ENCODE results near the gene GNG7.

The GNG7 gene

GRCh38 chr19:2577722-2578335 lies 124.7 kb downstream of the GNG7 start:
- H3K27me3 ChIP-seq (ENCODE audit: low read depth, low read length), result no peaks in the 10 kb centered on the region; the same call in 1 of the 2 replicates
- no peaks in the 10 kb centered on the region for H3K4me1 ChIP-seq (ENCODE audit: low read length)
- no peak overlapping the region for H3K27ac ChIP-seq (ENCODE audit: low read length)
- no peak overlapping the region for H2AFZ ChIP-seq (ENCODE audit: low read depth, low read length)
- no peak overlapping the region for H3K4me3 ChIP-seq (ENCODE audit: low read length)
- no peak overlapping the region for H3K9ac ChIP-seq (ENCODE audit: low read length)
- H3K36me3 ChIP-seq (replicated peaks; ENCODE audit: low read depth, low read length), result peaks cover 3% of the 10 kb centered on the region
- TF ChIP-seq EZH2phosphoT487 (IDR thresholded peaks at IDR 0.05; ENCODE audit: low read depth) (no peak), CTCF (IDR thresholded peaks at IDR 0.05; ENCODE audit: low read depth, low read length) (no peak)
- H3K79me2 ChIP-seq (ENCODE audit: low read length), result no peaks in the 10 kb centered on the region
- no peak overlapping the region for H3K4me2 ChIP-seq (ENCODE audit: low read length)
- H4K20me1 ChIP-seq (ENCODE audit: insufficient read depth, low read length), result no peaks in the 10 kb centered on the region
- H3K9me3 ChIP-seq (ENCODE audit: insufficient read depth, low read length), result peaks cover 8% of the 10 kb centered on the region

GRCh38 chr19:2575734-2576481 lies 126.6 kb downstream of the GNG7 start:
- Histone ChIP-seq H3K79me2 (ENCODE audit: low read length) (no peaks in the 10 kb centered on the region), H4K20me1 (ENCODE audit: insufficient read depth, low read length) (no peaks in the 10 kb centered on the region), H3K9ac (ENCODE audit: low read length) (no peak overlapping the region), H3K4me1 (ENCODE audit: low read length) (no peaks in the 10 kb centered on the region), H3K4me3 (ENCODE audit: low read length) (no peak overlapping the region), H3K36me3 (replicated peaks; ENCODE audit: low read depth, low read length) (no peaks in the 10 kb centered on the region), H3K27ac (ENCODE audit: low read length) (no peak overlapping the region), H3K4me2 (ENCODE audit: low read length) (no peak overlapping the region), H3K9me3 (ENCODE audit: insufficient read depth, low read length) (no peaks in the 10 kb centered on the region; the same call in 1 of the 2 replicates), H2AFZ (ENCODE audit: low read depth, low read length) (no peak overlapping the region), H3K27me3 (ENCODE audit: low read depth, low read length) (no peaks in the 10 kb centered on the region)
- TF ChIP-seq EZH2phosphoT487 (IDR thresholded peaks at IDR 0.05; ENCODE audit: low read depth) (no peak), CTCF (IDR thresholded peaks at IDR 0.05; ENCODE audit: low read depth, low read length) (no peak)

- Histone ChIP-seq H3K4me1 (ENCODE audit: low read length) (no peaks in the 10 kb centered on the region), H3K36me3 (replicated peaks; ENCODE audit: low read depth, low read length) (no peaks in the 10 kb centered on the region), H3K4me3 (ENCODE audit: low read length) (no peak overlapping the region), H3K9ac (ENCODE audit: low read length) (no peak overlapping the region), H4K20me1 (ENCODE audit: insufficient read depth, low read length) (no peaks in the 10 kb centered on the region), H3K27me3 (ENCODE audit: low read depth, low read length) (no peaks in the 10 kb centered on the region), H3K79me2 (ENCODE audit: low read length) (no peaks in the 10 kb centered on the region), H2AFZ (ENCODE audit: low read depth, low read length) (no peak overlapping the region), H3K27ac (ENCODE audit: low read length) (no peak overlapping the region), H3K9me3 (ENCODE audit: insufficient read depth, low read length) (no peaks in the 10 kb centered on the region; the same call in 1 of the 2 replicates), H3K4me2 (ENCODE audit: low read length) (no peak overlapping the region)
- no peak for TF ChIP-seq CTCF (IDR thresholded peaks at IDR 0.05; ENCODE audit: low read depth, low read length)
- no peak for TF ChIP-seq EZH2phosphoT487 (IDR thresholded peaks at IDR 0.05; ENCODE audit: low read depth)
These were observed 127.4 kb downstream of the GNG7 start for GRCh38 chr19:2574971-2575630.

DNA sequence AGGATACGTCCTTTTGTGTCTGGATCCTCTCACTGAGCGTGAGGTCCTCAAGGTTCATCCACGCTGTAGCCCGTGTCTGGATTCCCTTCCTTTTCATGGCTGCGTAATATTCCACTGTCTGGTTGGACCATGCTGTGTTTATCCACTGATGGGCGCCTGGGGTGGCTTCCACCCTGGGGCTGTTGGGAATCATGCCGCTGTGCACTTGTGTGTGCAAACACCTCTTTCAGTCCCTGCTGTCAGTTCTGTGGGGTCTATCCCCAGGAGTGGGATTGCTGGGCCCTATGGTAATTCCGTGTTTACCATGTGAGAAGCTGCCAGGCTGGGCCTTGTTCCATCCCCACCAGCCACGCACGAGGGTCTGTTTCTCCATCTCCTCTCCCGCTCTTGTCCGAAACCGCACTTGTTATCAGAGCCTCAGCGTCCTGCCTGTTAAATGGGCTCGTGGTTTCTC lies 128.0 kb downstream of the GNG7 start:
- Histone ChIP-seq H3K4me2 (ENCODE audit: low read length) (no peak overlapping the region), H3K4me3 (ENCODE audit: low read length) (no peak overlapping the region), H3K27ac (ENCODE audit: low read length) (no peak overlapping the region), H3K36me3 (replicated peaks; ENCODE audit: low read depth, low read length) (no peaks in the 10 kb centered on the region), H3K4me1 (ENCODE audit: low read length) (no peaks in the 10 kb centered on the region), H2AFZ (ENCODE audit: low read depth, low read length) (no peak overlapping the region), H4K20me1 (ENCODE audit: insufficient read depth, low read length) (no peaks in the 10 kb centered on the region), H3K9me3 (ENCODE audit: insufficient read depth, low read length) (no peaks in the 10 kb centered on the region; the same call in 1 of the 2 replicates), H3K9ac (ENCODE audit: low read length) (no peak overlapping the region), H3K27me3 (ENCODE audit: low read depth, low read length) (no peaks in the 10 kb centered on the region), H3K79me2 (ENCODE audit: low read length) (no peaks in the 10 kb centered on the region)
- TF ChIP-seq CTCF (IDR thresholded peaks at IDR 0.05; ENCODE audit: low read depth, low read length) (no peak), EZH2phosphoT487 (IDR thresholded peaks at IDR 0.05; ENCODE audit: low read depth) (no peak)
